ENCODE measurements around the gene KRT13.

The KRT13 gene

DNA sequence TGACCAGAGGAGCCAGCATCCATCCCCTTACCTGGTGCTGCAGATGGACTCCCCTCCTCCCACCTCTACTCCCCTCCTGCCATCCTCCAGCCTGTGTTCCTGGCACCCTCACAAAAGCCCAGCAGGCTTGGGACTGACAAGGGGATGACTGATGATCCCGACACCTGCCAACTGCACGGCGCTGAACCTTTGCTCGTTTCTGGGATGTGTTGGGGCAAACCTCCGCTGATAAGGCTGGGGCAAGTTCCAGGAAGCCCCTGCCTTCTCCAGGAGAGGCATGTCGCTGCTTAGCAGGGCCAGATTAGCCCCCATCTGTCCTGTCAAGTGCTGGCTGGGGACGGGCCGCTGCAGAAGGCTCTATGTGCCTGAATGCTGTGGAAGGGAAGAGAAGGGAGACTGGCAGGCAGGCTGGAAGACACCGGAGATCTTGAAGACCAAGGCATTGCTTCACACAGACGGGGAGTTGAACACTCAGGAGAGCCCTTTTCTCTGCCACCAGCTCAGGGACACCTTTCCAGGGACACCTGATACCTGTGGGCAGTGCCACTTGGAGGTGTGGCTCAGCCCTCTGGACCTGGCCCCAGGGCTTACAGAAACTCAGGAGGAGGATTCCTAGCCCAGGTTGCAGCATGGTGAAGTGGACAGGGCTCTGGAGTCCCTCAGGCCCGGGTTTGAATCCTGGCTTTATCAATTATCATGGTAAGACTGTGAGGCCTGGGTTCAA lies 14.3 kb upstream of the KRT13 start:
- no peak overlapping the region for H3K9ac ChIP-seq (ENCODE audit: low read length)
- H4K20me1 ChIP-seq (ENCODE audit: low read depth, low read length), result no peaks in the 10 kb centered on the region
- H3K9me2 ChIP-seq (replicated peaks; ENCODE audit: insufficient read depth, low read length), result no peaks in the 10 kb centered on the region
- no peak overlapping the region for H3K4me3 ChIP-seq (ENCODE audit: insufficient read depth, low read length, poor library complexity, severe bottlenecking)
- no peaks in the 10 kb centered on the region for H3K79me2 ChIP-seq (ENCODE audit: insufficient read depth, low read length)
- no peak overlapping the region for H2AFZ ChIP-seq (ENCODE audit: low read depth, low read length, severe bottlenecking)
- no peaks in the 10 kb centered on the region for H3F3A ChIP-seq (ENCODE audit: insufficient read depth)
- H3K27me3 ChIP-seq (ENCODE audit: low read length), result no peaks in the 10 kb centered on the region
- H3K27ac ChIP-seq (ENCODE audit: low read depth, low read length), result no peak overlapping the region
- H3K9me3 ChIP-seq (ENCODE audit: insufficient read depth, low read length), result no peaks in the 10 kb centered on the region
- no peak overlapping the region for H3K4me2 ChIP-seq (ENCODE audit: low read depth, low read length, poor library complexity, severe bottlenecking)
- no peaks in the 10 kb centered on the region for H3K36me3 ChIP-seq (ENCODE audit: low read length)
- TF ChIP-seq EZH2phosphoT487 (conservative IDR thresholded peaks at IDR 0.05; ENCODE audit: low read length), result no peak
- TF ChIP-seq CTCF (IDR thresholded peaks at IDR 0.05; ENCODE audit: insufficient read depth, low read length, poor library complexity, severe bottlenecking), result no peak

- Histone ChIP-seq H3K27me3 (ENCODE audit: low read length) (no peaks in the 10 kb centered on the region), H3K9me2 (replicated peaks; ENCODE audit: insufficient read depth, low read length) (no peaks in the 10 kb centered on the region), H3K36me3 (ENCODE audit: low read length) (no peaks in the 10 kb centered on the region), H3K27ac (ENCODE audit: low read depth, low read length) (no peak within 1 kb of the TSS), H3K4me2 (ENCODE audit: low read depth, low read length, poor library complexity, severe bottlenecking) (no peak within 1 kb of the TSS), H3K79me2 (ENCODE audit: insufficient read depth, low read length) (no peaks in the 10 kb centered on the region), H3K9me3 (ENCODE audit: insufficient read depth, low read length) (no peaks in the 10 kb centered on the region), H3K9ac (ENCODE audit: low read length) (no peak within 1 kb of the TSS), H3F3A (ENCODE audit: insufficient read depth) (no peaks in the 10 kb centered on the region), H3K4me3 (ENCODE audit: insufficient read depth, low read length, poor library complexity, severe bottlenecking) (no peak within 1 kb of the TSS), H4K20me1 (ENCODE audit: low read depth, low read length) (no peaks in the 10 kb centered on the region), H2AFZ (ENCODE audit: low read depth, low read length, severe bottlenecking) (no peak within 1 kb of the TSS)
- TF ChIP-seq EZH2phosphoT487 (conservative IDR thresholded peaks at IDR 0.05; ENCODE audit: low read length) (no peak), CTCF (IDR thresholded peaks at IDR 0.05; ENCODE audit: insufficient read depth, low read length, poor library complexity, severe bottlenecking) (no peak)
Measured at GRCh38 chr17:41518789-41519449, 13.5 kb upstream of the KRT13 start, which contains the start of gene KRT15. Gene KRT15, minus strand, starts transcription at chr17:41518890. Its CDS starts 63 bp downstream, at chr17:41518827.

GRCh38 chr17:41518031-41518430 lies 12.6 kb upstream of the KRT13 start:
- no peaks in the 10 kb centered on the region for H3K9me3 ChIP-seq (ENCODE audit: insufficient read depth, low read length)
- no peak overlapping the region for H3K4me3 ChIP-seq (ENCODE audit: insufficient read depth, low read length, poor library complexity, severe bottlenecking)
- H3K79me2 ChIP-seq (ENCODE audit: insufficient read depth, low read length), result no peaks in the 10 kb centered on the region
- H3K4me2 ChIP-seq (ENCODE audit: low read depth, low read length, poor library complexity, severe bottlenecking), result no peak overlapping the region
- no peak overlapping the region for H2AFZ ChIP-seq (ENCODE audit: low read depth, low read length, severe bottlenecking)
- no peaks in the 10 kb centered on the region for H3K36me3 ChIP-seq (ENCODE audit: low read length)
- no peaks in the 10 kb centered on the region for H3K27me3 ChIP-seq (ENCODE audit: low read length)
- TF ChIP-seq CTCF (IDR thresholded peaks at IDR 0.05; ENCODE audit: insufficient read depth, low read length, poor library complexity, severe bottlenecking) (no peak), EZH2phosphoT487 (conservative IDR thresholded peaks at IDR 0.05; ENCODE audit: low read length) (no peak)
- no peaks in the 10 kb centered on the region for H3F3A ChIP-seq (ENCODE audit: insufficient read depth)
- H3K9ac ChIP-seq (ENCODE audit: low read length), result no peak overlapping the region
- no peak overlapping the region for H3K27ac ChIP-seq (ENCODE audit: low read depth, low read length)
- H3K9me2 ChIP-seq (replicated peaks; ENCODE audit: insufficient read depth, low read length), result no peaks in the 10 kb centered on the region
- no peaks in the 10 kb centered on the region for H4K20me1 ChIP-seq (ENCODE audit: low read depth, low read length)
